Measurements from ENCODE around the gene ZMYM2.
"Not testable (repeated sequence)": the region's sequence is repeated elsewhere in the genome, so short reads cannot be mapped to it uniquely, and the experiment has no call there.

Gene ZMYM2

DNA sequence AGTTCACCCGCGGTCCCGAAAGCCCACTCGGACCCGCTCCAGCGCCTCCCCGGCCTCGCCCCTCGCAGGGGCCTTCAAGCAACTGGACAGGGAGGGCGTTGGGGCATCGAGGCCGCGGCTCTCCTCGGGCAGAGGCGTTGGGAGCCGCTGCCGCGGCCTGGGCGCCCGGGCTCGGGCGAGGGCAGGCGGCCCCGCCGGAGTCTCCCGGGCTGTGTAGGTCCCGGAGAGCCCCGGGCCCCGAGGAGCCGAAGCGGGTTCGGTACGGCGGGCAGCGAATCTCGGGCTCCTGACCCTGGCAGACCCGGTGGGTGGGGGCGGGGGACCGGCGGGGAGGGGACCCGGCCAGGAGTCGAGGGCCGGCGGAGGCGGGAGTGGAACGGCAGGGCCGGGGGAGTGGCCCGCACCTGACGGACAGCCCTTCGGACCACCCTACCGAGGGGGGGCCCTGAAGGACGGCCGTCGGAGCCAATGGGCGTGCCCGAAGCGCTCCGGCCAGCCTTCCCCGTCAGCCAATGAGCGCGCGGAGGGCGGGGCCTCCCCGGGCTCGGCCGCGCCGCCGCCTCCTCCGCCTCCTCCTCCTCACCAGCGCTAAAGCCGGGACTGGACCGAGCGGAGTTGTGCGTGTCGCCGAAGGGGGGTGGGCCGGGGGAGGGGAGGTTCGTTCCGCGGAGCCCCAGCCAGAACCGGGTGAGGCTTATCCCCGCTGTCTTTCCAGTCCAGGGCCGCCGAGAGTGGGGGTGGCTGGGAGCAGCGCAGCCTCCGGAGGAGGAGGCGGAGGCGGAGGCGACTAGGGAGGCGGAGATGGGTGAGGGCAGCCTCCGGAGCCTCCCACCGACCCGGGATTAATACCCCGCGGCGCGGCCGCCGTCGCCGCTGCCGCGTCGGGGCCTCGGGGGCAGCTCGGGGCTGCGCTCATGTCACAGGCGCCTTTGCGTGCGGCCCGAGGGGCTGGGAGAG lies at the start of gene ZMYM2:
ZMYM2 (plus strand) TSS at position 573 of the 957 bp plus-strand sequence. CDS start 34,346 bp downstream, outside the sequence.
- peak; percentile 81 for DNase-seq

DNA sequence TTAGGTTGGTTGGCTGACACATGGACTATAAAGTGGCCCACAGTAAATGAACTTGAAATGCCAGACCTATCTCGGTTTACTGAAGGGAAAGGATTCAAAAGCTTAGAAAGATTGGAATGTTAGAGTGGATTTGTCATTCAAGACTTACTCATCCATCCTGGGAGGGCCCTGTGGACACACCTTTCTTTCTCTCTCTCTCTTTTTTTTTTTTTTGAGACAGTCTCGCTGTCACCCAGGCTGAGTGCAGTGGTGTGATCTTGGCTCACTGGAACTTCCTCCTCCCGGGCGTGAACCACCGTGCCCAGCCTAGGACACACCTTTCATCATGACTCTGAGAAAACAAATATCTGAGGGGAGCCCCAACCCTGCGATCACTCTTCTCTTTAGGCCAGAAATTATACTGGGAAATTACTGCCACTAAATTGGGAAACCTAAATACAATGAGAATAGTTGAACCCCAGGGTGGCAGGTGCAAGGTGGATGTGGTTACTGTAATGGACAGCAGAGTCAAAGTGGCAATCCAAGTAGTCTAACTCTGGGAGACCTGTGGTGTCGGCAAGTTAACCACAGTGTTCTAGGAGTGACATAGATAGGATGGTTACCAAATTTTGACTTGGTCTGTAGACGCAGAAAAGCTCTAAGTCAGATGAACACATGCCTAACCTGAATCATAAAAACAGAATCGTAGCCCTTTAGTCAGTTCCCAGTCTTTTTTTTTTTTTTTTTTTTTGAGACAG lies 48.0 kb upstream of the ZMYM2 start:
- DNase-seq, result no peak

DNA sequence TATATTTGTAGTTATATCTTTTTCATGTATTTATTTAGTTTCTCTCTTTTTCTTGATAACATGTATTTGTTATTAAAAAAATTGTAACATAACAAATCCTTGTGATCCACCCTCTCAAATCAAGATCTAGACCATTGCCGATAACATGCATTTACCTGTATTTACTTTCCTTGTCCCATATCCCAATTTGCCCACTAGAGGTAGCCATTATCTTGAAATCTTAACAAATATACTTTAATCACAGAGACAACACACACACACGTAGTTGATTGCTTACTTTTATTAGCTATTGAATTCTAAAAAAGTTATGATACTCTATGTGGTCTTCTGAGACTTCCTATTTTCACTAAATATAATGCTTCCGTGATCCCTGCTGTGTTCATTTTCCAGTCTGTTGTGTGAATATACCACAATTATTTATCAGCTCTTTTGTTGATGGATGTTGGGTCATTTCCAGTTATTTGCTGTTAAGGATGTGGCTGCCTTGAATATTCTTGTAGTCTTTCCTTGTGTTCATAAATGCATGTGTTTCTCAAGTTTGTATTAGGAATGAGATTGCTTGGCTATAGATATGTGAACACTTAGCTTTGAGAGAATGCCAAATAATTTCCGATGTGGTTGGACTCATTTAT lies 31.3 kb upstream of the ZMYM2 start:
- DNase-seq, result no peak

DNA sequence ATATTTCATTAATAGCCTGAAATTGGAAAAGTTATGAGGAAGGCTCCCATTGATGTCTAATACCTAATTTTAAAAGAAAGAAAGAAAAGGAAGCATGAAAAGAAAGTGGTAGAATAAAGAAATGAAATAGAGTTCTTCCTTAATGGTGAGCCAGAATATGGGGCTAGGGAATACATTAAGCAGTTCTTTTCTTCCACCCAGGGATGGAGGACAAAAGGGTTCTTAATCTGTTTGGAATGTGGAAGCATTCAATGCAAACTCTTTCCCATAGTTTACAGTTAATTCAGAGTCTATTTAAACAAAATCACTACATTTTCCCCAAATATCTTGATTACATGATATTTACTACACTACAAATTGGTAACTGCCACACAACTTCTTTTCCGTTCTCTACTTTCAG lies 18.4 kb upstream of the ZMYM2 start:
- no peak for DNase-seq

DNA sequence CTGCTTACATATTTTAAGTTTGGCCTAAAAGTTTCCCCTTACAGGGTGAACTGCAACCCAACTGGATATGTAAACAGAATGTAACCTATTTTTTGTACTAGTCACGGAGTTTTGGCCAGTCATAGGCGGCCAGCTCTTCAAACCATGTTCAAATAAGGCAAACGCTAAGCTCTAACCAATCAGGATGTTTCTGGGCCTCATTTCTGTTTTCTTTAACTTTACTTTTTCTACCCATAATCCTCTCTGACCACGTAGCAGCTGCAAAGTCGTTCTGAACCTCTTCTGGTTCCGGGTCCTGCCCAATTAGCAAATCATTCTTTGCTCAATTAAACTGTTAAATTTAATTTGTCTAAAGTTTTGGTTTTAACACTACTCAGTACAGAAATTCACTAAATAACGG lies 8.2 kb upstream of the ZMYM2 start:
- no peak for DNase-seq

DNA sequence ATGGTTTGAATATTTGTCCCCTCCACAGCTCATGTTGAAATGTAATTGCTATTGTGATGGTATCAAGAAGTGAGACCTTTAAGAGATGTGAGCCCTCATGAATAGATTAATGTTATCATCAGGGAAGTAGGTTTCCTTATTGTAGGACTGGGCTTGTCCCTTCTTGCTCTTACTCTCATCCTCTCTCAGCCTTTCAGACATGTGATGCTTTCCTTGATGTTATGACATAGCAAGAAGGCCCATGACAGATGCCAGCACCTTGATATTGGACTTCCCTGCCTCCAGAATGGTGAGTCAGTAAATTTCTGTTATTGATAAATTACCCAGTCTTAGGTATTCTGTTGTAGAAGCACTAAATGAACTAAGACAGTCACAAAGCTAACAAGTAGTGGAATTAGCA lies 5.7 kb upstream of the ZMYM2 start:
- DNase-seq, result no peak

DNA sequence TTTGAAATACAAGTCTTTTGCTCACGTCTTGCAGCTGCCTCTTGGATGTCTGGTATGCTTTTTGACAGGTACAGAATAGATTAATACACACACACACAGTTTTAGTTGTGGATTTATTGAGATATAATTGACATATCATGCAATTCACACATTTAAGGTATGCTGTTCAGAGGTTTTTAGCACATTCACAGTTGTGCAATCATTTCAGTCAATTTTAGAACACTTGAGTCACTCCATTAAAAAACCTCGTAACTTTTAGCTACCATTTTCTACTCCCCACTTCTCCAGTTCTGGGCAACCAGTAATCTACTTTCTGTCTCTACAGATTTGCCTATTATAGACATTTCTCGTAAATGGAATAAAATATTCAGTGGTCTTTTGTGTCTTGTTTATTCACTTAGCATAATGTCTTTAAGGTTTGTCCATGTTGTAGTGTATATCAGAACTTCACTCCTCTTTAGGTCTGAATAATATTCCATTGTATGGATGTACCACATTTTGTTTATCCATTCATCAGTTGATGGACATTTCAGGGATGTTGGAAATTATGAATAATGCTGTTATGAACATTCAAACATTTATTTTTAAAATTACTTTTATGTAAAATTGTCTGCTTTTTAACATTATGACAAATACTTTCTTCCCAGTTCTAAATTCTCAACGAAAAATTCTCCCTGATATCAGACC lies 2.5 kb upstream of the ZMYM2 start:
- DNase-seq, result no peak

DNA sequence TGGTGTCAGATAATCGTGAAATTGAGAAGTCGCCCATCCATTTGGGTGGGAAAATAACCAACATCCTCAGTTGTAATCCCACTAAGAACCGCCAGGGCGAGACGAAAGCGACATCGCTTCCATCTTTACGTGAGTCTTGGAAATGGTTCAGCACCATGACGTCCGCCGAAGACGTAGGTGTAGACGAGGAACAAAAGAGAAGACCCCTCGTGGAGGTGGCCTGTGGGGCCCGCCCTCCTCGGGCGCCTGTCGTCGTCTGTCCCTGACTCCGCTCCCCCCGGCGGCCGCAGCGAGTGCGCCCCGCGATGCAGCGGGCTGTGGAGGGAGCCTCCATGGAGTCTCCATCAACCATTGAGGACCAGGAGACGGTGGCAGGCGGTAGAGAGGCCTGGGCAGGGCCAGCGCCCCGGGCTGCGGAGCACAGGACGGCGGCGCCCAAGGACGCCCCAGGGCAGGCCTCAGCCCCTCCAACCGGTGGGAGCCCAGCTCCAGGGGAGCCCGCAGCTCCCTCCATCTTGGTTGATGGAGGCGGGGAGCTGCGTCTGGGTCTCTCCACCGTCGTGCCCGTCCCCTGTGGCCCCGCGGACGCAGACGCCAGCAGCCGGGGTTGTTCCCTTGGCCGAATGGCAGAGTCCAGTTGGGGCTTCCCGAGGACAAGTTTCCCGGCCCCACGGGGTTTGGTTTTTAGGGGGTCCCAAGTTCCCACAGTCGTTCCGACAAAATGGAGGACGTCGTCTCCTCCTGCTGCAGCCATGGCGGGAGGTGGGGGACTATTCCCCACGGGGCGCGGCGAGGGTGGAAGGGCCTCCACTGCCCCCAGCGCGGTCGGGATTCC lies 990 bp upstream of the ZMYM2 start:
- DNase-seq, result peak; percentile 74

DNA sequence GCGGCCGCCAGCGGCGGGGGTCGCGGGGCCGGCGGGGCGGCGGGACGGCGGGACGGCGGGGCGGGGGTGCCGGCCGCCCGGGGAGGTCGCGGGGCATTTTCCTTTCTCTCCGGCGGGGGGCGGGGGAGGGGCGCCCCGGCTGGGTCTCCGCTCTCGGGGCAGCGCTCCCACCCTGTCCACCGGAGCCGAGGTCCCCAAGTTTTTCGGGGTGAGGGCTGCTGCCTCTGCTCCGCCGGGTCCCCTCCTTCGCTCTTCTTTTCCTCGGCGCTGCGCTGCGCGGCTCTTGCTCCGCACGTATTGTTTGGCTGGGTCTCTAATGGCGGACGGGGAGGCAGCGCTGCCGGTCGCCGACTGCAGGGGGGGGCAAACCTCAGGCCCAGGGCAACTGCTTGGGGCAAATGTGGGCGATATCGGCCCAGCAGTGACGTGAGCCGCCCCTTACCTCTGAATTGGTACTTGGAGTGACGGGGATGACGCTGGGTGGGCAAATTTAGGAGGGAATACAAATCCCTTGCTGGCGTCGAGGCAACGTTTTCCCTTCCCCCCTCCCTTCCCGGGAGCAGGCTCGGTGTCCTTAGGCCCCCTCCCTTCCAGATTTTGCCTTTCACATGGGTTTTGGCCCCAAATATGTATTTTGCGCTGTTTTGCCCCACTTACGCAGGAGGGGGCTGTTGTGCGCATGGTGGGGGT lies 759 bp downstream of the ZMYM2 start:
- peak; percentile 2 for DNase-seq

DNA sequence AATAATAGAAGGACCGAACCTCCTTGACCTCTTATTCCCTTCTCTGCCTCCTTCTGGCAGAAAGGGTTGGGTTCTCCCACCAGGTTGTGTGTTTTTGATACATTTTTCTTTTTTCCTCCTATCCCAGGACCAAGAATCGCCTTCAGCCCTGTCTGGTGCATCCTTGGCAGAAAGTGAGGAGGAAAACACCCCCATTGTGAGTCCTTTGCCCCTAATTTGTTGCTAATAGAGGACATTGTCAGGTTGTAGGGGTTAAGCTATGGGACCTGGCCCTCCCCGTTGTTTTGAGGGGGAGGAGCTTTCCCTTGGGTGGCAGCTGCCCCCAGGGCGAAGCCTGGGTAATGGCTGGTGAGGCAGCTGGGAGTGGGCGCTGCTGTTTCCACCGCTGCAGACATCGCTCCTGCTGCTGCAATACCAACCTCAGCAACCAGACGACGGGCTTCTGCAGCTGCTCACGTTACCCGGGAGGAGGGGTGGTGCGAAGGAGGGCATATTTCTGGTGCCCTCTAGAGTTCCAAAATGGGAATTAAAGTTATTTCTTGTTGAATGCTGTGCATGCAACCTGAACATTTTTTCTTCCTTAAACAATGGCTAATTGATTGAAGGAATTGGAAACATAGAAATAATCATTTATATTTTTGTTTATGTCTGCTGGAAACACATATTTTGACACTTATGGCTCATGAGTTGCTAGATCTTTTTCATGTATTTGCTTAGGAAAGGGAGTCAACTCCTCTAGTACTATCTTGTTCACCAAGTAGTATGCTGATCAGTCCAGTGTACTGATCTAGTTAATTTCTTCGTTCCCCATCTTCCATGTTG lies 1.5 kb downstream of the ZMYM2 start:
- DNase-seq, result peak; percentile 82

DNA sequence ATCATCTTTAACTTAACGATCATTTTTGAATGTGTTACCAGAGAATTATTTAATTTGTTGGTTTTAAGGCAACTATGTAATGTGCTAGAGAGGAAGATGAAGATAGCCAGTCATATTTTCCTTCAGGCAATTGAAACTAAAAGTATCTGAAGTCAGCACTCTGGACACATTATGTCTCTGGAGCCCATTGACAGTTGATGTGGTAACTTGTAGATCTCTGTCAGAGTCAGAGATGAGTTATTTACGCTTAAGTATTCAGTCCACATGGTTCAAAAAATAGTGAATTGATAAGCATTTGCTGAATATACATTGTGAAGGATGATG lies 2.1 kb downstream of the ZMYM2 start:
- no peak for DNase-seq

DNA sequence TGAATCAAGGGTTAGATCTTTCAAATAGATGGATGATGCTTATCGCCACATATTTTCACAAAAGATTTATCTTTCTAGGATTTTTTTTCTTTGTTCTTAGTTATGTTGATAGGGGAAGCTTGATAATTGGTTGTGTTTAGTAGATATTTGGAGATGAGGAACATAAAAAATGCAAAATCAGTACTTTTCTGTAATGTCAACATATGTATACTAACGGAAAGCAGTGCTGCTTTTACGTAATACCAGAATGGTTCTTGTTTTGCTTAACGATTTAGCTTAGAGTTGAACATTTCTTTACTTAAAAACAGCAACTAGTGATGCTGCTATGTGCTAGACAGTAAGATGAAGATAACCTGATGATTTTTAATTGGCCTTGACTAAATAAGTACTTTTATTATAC lies 3.0 kb downstream of the ZMYM2 start:
- DNase-seq, result no peak

DNA sequence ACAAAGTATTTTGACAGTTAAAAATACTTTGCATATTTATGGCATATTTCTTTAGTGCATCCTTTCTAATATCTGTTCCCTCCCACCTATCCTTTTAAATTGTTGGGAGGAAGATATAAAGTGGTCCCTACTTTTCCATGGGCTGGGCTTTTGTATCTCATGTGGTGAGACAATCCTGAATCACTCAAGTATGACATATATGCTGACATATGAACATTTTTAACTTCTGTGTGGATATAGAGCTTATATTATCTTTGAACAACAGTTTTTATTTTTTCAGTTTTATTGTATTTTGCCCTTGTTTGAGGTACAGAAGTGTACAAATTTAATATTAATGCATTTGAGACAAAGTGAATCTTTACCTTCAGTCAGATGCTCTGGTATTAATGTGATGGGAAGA lies 3.4 kb downstream of the ZMYM2 start:
- DNase-seq, result no peak

DNA sequence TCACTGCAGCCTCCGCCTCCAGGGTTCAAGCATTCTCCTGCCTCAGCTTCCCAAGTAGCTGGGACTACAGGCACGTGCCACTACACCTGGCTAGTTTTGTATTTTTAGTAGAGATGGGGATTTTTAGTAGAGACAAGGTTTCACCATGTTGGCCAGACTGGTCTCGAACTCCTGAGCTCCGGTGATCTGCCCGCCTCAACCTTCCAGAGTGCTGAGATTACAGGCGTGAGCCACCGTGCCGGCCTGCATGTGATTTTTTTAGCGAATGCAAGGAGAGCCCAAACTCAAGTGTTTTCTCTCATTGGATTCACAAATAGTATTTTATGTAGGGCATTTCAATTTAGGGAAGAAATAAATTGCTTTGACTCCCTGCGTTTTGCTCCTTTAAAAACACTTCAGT lies 4.4 kb downstream of the ZMYM2 start:
- no peak for DNase-seq

DNA sequence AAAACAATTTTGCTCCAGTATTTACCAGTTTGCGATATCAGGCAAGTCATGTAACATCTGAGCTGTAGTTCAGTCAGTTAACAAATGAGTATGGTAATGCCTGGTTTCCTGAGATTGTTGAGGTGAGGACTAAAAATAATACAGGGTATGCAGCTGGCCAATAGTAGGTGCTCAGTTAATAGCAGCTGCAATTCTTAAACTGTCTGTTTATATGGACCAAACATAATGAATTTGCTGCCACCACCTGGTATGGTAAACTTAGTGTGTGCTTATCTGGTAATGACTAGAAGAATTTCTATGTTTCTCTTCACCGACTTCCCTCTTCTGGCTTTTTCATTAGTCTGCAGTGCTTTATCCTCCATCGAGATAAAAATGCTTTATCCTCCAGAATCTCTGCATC lies 9.1 kb downstream of the ZMYM2 start:
- DNase-seq, result no peak

DNA sequence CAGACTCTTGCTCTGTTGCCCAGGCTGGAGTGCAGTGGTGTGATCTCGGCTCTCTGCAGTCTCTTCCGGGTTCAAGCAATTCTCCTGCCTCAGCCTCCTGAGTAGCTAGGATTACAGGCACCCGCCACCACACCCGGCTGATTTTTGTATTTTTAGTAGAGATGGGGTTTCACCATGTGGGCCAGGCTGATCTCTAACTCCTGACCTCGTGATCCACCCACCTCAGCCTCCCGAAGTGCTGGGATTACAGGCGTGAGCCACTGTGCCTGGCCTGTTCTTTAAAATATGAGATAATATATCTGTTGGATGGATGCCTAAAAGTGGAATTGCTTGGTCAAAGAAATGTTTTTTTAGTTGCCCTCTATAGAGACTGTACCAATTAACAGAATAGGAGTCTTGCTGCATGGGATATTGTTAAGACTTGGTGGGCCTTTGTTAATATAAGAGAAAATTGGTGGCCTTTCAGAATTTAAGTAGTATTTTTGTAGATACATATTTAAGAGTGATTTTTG lies 16.0 kb downstream of the ZMYM2 start:
- not testable (repeated sequence) for DNase-seq

DNA sequence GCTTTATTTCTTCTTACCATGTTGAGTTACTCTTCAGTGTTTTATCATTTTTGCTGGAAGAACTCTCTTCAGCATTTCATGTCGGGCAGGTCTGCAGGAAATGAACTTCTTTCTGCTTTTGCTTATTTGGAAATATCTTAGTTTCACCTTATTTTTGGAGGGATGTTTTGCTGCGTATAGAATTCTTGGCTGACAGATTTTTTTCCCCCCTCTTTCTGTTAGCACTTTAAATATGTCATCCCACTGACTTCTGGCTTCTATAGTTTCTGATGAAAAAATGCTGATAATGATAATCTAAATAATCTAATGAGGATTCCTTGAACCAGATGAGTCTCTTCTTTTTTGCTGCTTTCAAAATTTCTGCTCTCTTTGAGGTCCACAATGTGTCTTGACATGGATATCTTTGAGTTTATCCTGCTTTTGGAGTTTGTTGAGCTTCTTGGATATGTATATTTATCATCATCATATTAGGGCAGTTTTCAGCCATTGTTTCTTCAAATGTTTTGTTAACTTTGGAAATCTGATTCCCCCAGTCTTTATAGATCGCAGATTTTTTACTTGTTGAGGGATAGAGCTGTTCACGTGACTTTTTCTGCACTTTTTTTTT lies 20.4 kb downstream of the ZMYM2 start:
- DNase-seq, result no peak

DNA sequence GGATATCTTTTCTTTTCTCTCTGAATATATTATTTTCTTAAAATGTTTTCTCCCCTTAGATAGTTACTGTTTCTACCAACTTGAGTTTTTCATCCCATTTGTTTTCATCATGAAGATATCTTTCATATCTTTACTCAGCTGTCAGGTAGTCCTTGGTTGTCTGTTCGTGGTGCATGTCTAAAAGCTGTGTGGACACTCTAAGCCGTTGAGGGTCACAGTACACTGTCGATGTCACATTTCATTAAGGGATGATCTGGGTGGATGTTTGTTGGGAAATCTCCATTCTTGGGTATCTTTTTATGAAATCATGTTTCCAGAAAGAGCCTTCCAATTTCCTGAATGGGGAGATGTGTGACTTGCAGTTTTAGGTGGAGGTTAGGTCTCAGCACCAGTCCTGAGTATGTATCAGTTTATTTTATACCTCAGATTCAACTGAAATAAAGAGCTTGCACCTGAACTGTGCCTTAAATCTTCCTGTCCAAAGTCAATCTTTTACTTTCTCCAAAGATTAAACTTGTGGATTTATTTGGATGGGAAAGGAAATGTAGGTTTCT lies 23.2 kb downstream of the ZMYM2 start:
- DNase-seq, result no peak

DNA sequence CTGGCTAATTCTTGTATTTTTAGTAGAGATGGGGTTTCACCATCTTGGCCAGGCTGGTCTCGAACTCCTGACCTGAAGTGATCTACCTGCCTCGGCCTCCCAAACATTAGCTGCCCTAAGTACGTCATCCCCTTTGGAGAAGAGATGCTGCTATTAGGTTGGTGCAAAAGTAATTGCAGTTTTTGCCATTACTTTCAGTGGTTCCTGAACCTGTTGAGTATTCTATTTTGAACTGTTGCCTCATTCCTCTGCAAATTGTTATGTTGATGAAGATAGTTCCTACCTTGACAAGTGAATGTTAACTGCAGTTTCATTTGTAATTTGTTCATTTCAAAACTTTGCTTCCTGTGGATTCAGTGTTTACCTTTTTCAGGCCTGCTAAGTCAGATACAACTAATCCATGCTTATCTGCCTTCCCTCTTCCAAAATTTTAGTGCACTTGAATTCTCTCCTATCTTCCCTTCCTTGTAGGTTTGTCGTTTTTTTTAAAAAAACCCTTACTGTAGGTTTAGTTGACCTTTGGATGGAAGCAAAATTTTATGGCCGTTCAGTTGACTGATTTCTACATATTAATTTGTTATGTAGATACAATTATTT lies 24.0 kb downstream of the ZMYM2 start:
- no peak for DNase-seq
